Chondrocyte (in vitro differentiated cells): ENCODE data around the gene SSR1. TPM values are rescaled to one million over a fixed set of nuclear protein-coding genes. Genes with fewer than 3 reads are reported as not detected.
A peak's percentile ranks its signal among the peaks of the same experiment; 100 is the strongest.
"Not testable (repeated sequence)": the region's sequence is repeated elsewhere in the genome, so short reads cannot be mapped to it uniquely, and the experiment has no call there.

ENCODE experiments used
- DNase-seq: peaks from one replicate; pipeline ENCODE4 v3.0.0; 2021; ENCODE audit warnings: mixed read lengths, low spot score
- H3K27ac Mint-ChIP-seq: one replicate; pipeline ENCODE4 v1.8.0; 2021; ENCODE audit warnings: mild to moderate bottlenecking, moderate library complexity, mixed read lengths; ENCODE audit not compliant: unreplicated experiment
- H3K27me3 Mint-ChIP-seq: 2 replicates; pipeline ENCODE4 v1.8.0; 2021; ENCODE audit warnings: low read depth, mixed read lengths
- H3K36me3 Mint-ChIP-seq: 2 replicates; pipeline ENCODE4 v1.8.0; 2021; ENCODE audit warnings: low read depth, mixed read lengths
- H3K4me1 Mint-ChIP-seq: 2 replicates; pipeline ENCODE4 v1.8.0; 2021; ENCODE audit warnings: low read depth, mild to moderate bottlenecking, mixed read lengths
- H3K4me3 Mint-ChIP-seq: one replicate; pipeline ENCODE4 v1.8.0; 2021; ENCODE audit warnings: mild to moderate bottlenecking, moderate library complexity, mixed read lengths; ENCODE audit not compliant: unreplicated experiment
- H3K9me3 Mint-ChIP-seq: 2 replicates; pipeline ENCODE4 v1.8.0; 2021; ENCODE audit warnings: low read depth, mixed read lengths
- CTCF ChIP-seq: fragments of 200-600 bp; sonication (generic); IDR thresholded peaks from 2 replicates; pipeline ENCODE4 v1.5.0; 2021; ENCODE audit warnings: antibody characterized with exemption, mild to moderate bottlenecking, moderate library complexity
- total RNA-seq: library from RNA; stranded (reverse); gene quantifications from 3 replicates; pipeline ENCODE4 v1.2.1, GENCODE V29; 2021

The SSR1 gene
- total RNA-seq, 1 donor from 2014 or later, result 236 TPM

- peaks cover 21% of the 10 kb centered on the region for H3K4me1 Mint-ChIP-seq
- H3K27me3 Mint-ChIP-seq, result no peaks in the 10 kb centered on the region
- H3K4me3 Mint-ChIP-seq, result no peak overlapping the region
- H3K9me3 Mint-ChIP-seq, result no peaks in the 10 kb centered on the region
- H3K36me3 Mint-ChIP-seq, result no peaks in the 10 kb centered on the region
- DNase-seq, result no peak
- H3K27ac Mint-ChIP-seq, result no peak overlapping the region
- no peak for TF ChIP-seq CTCF
Measured at GRCh38 chr6:7315948-7316365, 3.0 kb upstream of the SSR1 start.

GRCh38 chr6:7315087-7315947, 2.3 kb upstream of the SSR1 start:
- H3K27ac Mint-ChIP-seq, H3K36me3 Mint-ChIP-seq, H3K27me3 Mint-ChIP-seq, DNase-seq, H3K4me3 Mint-ChIP-seq, H3K9me3 Mint-ChIP-seq: not testable (repeated sequence)
- H3K4me1 Mint-ChIP-seq, result peaks cover 25% of the 10 kb centered on the region

- Mint-ChIP-seq H3K4me3 (no peak overlapping the region), H3K9me3 (no peaks in the 10 kb centered on the region), H3K27me3 (no peaks in the 10 kb centered on the region), H3K36me3 (peaks cover 2% of the 10 kb centered on the region), H3K4me1 (peaks cover 34% of the 10 kb centered on the region), H3K27ac (no peak overlapping the region)
- DNase-seq, result no peak
- TF ChIP-seq CTCF, result no peak
Measured at GRCh38 chr6:7314414-7314813, 1.4 kb upstream of the SSR1 start.

GRCh38 chr6:7313505-7314165, 636 bp upstream of the SSR1 start:
- DNase-seq, result no peak
- TF ChIP-seq CTCF, result no peak
- Mint-ChIP-seq H3K27me3 (no peaks in the 10 kb centered on the region), H3K36me3 (peaks cover 9% of the 10 kb centered on the region), H3K4me3 (peak overlapping the region; percentile 93), H3K27ac (peak overlapping the region; percentile 97), H3K4me1 (peaks cover 40% of the 10 kb centered on the region), H3K9me3 (no peaks in the 10 kb centered on the region)

GRCh38 chr6:7311917-7312615, 933 bp downstream of the SSR1 start:
- H3K27ac Mint-ChIP-seq, result peak overlapping the region; percentile 96
- no peaks in the 10 kb centered on the region for H3K27me3 Mint-ChIP-seq
- H3K4me1 Mint-ChIP-seq, result peaks cover 52% of the 10 kb centered on the region
- H3K9me3 Mint-ChIP-seq, result no peaks in the 10 kb centered on the region
- no peak for DNase-seq
- peak overlapping the region; percentile 93 for H3K4me3 Mint-ChIP-seq
- peaks cover 18% of the 10 kb centered on the region for H3K36me3 Mint-ChIP-seq
- no peak for TF ChIP-seq CTCF
